Adrenal gland (tissue), 12 donors: ENCODE results near the gene PRICKLE1. TPM values are rescaled to one million over a fixed set of nuclear protein-coding genes. Genes with fewer than 3 reads are reported as not detected.
A peak's percentile ranks its signal among the peaks of the same experiment; 100 is the strongest.

ENCODE experiments used
- DNase-seq, 7 donors: peaks; one replicate each; pipeline ENCODE4 v3.0.0-alpha.2; 2019 to 2020
- H3K27ac ChIP-seq, 5 donors: fragments of 200-600 bp; sonication (generic) in 4 of 5; 1 replicate in 3 of 5; 2 replicates in 2 of 5; pipeline versions ENCODE4 v1.5.1 to v1.8.0; 2016 to 2020; ENCODE audit warnings: mild to moderate bottlenecking in 1 of 5
- H3K27me3 ChIP-seq: fragments of 200-600 bp; 2 replicates; pipeline ENCODE4 v1.8.0; 2021
- H3K36me3 ChIP-seq, 2 donors: fragments of 200-600 bp; replicated peaks in 1 of 2; 1 replicate in 1 of 2; 2 replicates in 1 of 2; pipeline versions ENCODE4 v1.5.1 to v1.8.0; 2018 to 2022
- H3K4me1 ChIP-seq, 2 donors: fragments of 200-600 bp; replicated peaks in 1 of 2; 1 replicate in 1 of 2; 2 replicates in 1 of 2; pipeline versions ENCODE4 v1.5.1 to v1.8.0; 2018 to 2021
- H3K4me3 ChIP-seq, 4 donors: fragments of 200-600 bp; sonication (generic) in 3 of 4; one replicate each; pipeline ENCODE4 v1.5.1; 2016 to 2018
- H3K9me3 ChIP-seq, 3 donors: fragments of 200-600 bp; sonication (generic) in 1 of 3; replicated peaks in 1 of 3; 1 replicate in 2 of 3; 2 replicates in 1 of 3; pipeline versions ENCODE4 v1.5.1 to v1.8.0; 2016 to 2021
- CTCF ChIP-seq, 6 experiments: fragments of 450-650 bp in 4 of 6; fragments of 200-600 bp in 2 of 6; sonication (generic) in 1 of 6; IDR thresholded peaks; 1 replicate in 5 of 6; 2 replicates in 1 of 6; pipeline versions ENCODE4 v1.5.1 to v1.8.0; 2016 to 2021; ENCODE audit warnings: antibody characterized with exemption in 6 of 6, mild to moderate bottlenecking in 2 of 6, moderate library complexity in 1 of 6
- POLR2A ChIP-seq, 2 donors: fragments of 450-650 bp; IDR thresholded peaks; one replicate each; pipeline ENCODE4 v1.6.1; 2017; ENCODE audit warnings: antibody characterized with exemption in 2 of 2, mild to moderate bottlenecking in 2 of 2, moderate library complexity in 1 of 2
- WGBS, 4 donors: extraction: QIAGEN DNeasy Blood & Tissue Kit in 2 of 4; methylation state at CpG; one replicate each; pipeline versions ENCODE4 v1.1.5 to v1.1.7; 2013 to 2017; 5-methylcytosine and 5-hydroxymethylcytosine counted together
- intact Hi-C, 2 donors: fragments of 100-400 bp; cut with DNase I; formaldehyde crosslinking; loops; one replicate each; pipeline versions ENCODE4 v1.14.1 to v1.15.0; 2022 to 2023
- polyA plus RNA-seq, 3 donors: library from polyadenylated mRNA; stranded (reverse); fragments of 200-250 nt in 2 of 3; fragments of 350-450 nt in 1 of 3; fragmentation: Illumina TruSeq in 1 of 3; extraction: RNeasy Lipid Tissue Mini Kit (QIAGEN cat#74804) in 1 of 3; gene quantifications; one replicate each; pipeline ENCODE4 v1.2.3, GENCODE V29; 2013 to 2014
- total RNA-seq, 9 donors: library from RNA; depleted of rRNA in 4 of 9; stranded (reverse); fragments of >200 nt in 4 of 9; fragments of 120-200 nt in 1 of 9; fragmentation: NEBNext Ultra II Directional in 1 of 9; extraction: Animal tissue kit (Norgen Biotek cat#: 25700) in 1 of 9; gene quantifications; one replicate each; pipeline versions ENCODE4 v1.1.0 to v1.2.4, GENCODE V29; 2013 to 2023
- donor health status: healthy with polysubstance abuse.
- donor health status: Bipolar disorder and iron deficiency.
- donor health status: DM: yes; HTN: yes; CAD: no.
- donor health status: DM: no; HTN: no; CAD: no.
- donor health status: DM: no; HTN: no; CAD: no.
- donor health status: DM: yes; HTN: yes; CAD: no.

Gene PRICKLE1
- total and polyA plus RNA-seq, 12 donors: 1.0 to 13.2 (median 5.1) TPM

- H3K27ac ChIP-seq: no peak overlapping the region
- no peaks in the 10 kb centered on the region for H3K4me1 ChIP-seq
- H3K27me3 ChIP-seq: no peaks in the 10 kb centered on the region
- no peak for TF ChIP-seq CTCF (IDR thresholded peaks at IDR 0.05)
- no peak for TF ChIP-seq POLR2A (IDR thresholded peaks at IDR 0.05)
- 91 to 95% (median 94%) methylated on average over 2 of the region's 2 CpGs for WGBS, 4 donors
- intact Hi-C loops: no loop called here
- no peaks in the 10 kb centered on the region for H3K9me3 ChIP-seq
- no peaks in the 10 kb centered on the region for H3K36me3 ChIP-seq
- no peak for DNase-seq
- no peak overlapping the region for H3K4me3 ChIP-seq
Measured at GRCh38 chr12:42458575-42458974, 131.0 kb downstream of the PRICKLE1 start.

DNA sequence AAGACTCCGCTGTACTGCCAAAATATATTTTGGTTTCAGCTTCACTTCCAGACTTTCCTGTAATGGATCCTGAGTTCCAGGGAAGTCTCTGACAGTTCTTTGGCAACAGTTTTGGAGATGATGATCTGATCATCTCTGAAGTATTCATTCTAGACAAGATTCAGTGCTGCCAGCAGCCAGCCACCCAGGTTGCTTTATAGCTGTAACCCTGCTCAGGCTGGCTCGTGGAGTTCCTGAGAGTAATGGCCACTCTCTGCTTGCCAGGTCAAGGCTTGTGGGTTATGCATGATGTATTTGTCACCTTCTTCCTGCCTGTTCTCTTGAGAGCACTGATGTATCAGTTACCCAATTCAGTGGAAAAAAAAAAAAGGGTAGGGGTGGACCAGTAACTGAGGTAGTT is 139.3 kb downstream of the PRICKLE1 start:
- Histone ChIP-seq H3K27me3 (no peaks in the 10 kb centered on the region), H3K4me3 (no peak overlapping the region), H3K9me3 (no peaks in the 10 kb centered on the region), H3K4me1 (peaks cover 0 to 7% of the 10 kb centered on the region in 2 donors), H3K36me3 (no peaks in the 10 kb centered on the region), H3K27ac (no peak overlapping the region)
- DNase-seq: peak in 6 of 7 donors; percentile 16 to 66 (median 30)
- TF ChIP-seq POLR2A (IDR thresholded peaks at IDR 0.05) (no peak), CTCF (IDR thresholded peaks at IDR 0.05) (no peak)
- 42 to 48% (median 42%) methylated on average over 2 of the region's 2 CpGs for WGBS, 4 donors
- intact Hi-C loops: no loop called here

DNA sequence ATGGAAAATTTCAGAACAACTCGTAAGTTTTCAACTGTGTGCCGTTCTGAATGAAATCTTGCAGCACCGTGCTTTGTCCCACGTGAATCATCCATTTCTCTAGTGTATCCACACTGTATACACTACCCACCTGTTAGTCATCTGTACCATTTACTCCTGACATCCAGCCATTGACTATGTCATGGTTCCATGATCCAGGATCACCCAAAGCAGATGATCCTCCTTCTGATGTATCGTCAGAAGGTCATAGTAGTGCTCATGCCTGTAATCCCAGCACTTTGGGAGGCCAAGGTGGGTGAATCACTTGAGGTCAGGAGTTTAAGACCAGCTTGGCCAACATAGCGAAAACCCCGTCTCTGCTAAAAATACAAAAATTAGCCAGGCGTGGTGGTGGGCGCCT is 140.7 kb downstream of the PRICKLE1 start:
- 97 to 99% (median 99%) methylated on average over 6 to 9 of the region's 9 CpGs for WGBS, 4 donors
- H3K27me3 ChIP-seq: no peaks in the 10 kb centered on the region
- H3K4me3 ChIP-seq: no peak overlapping the region
- no peak overlapping the region for H3K27ac ChIP-seq
- TF ChIP-seq CTCF (IDR thresholded peaks at IDR 0.05): no peak
- no peak for TF ChIP-seq POLR2A (IDR thresholded peaks at IDR 0.05)
- peaks cover 0 to 7% of the 10 kb centered on the region in 2 donors for H3K4me1 ChIP-seq
- no peaks in the 10 kb centered on the region for H3K9me3 ChIP-seq
- no peaks in the 10 kb centered on the region for H3K36me3 ChIP-seq
- DNase-seq: no peak
- intact Hi-C loops: no loop called here

GRCh38 chr12:42447371-42447786 is 142.2 kb downstream of the PRICKLE1 start:
- TF ChIP-seq POLR2A (IDR thresholded peaks at IDR 0.05) (no peak), CTCF (IDR thresholded peaks at IDR 0.05) (no peak)
- Histone ChIP-seq H3K4me3 (no peak overlapping the region), H3K27ac (no peak overlapping the region), H3K9me3 (no peaks in the 10 kb centered on the region), H3K27me3 (no peaks in the 10 kb centered on the region), H3K36me3 (peaks cover 0 to 4% of the 10 kb centered on the region in 2 donors), H3K4me1 (peaks cover 0 to 7% of the 10 kb centered on the region in 2 donors)
- WGBS, 4 donors: 79 to 88% (median 84%) methylated on average over 3 of the region's 3 CpGs
- no peak for DNase-seq
- intact Hi-C loops: no loop called here
